IPS-15b (cell line): Measurements from ENCODE around the gene RNU2-1.
"Not testable (repeated sequence)": the region's sequence is repeated elsewhere in the genome, so short reads cannot be mapped to it uniquely, and the experiment has no call there.

Experiments used
- H3K27me3 ChIP-seq: one replicate; pipeline ENCODE4 v1.6.1; 2013; ENCODE audit warnings: low read length; ENCODE audit not compliant: control insufficient read depth, insufficient read depth
- H3K36me3 ChIP-seq: one replicate; pipeline ENCODE4 v1.6.1; 2013; ENCODE audit warnings: low read length; ENCODE audit not compliant: control insufficient read depth, insufficient read depth
- H3K4me1 ChIP-seq: one replicate; pipeline ENCODE4 v1.6.1; 2013; ENCODE audit warnings: mild to moderate bottlenecking, low read length; ENCODE audit not compliant: control insufficient read depth, insufficient read depth
- H3K4me3 ChIP-seq: one replicate; pipeline ENCODE4 v1.5.1; 2013; ENCODE audit warnings: low read depth, low read length
- H3K9ac ChIP-seq: one replicate; pipeline ENCODE4 v1.6.1; 2013; ENCODE audit warnings: low read depth, mild to moderate bottlenecking, low read length
- H3K9me3 ChIP-seq: one replicate; pipeline ENCODE4 v1.6.1; 2013; ENCODE audit warnings: mild to moderate bottlenecking, low read length; ENCODE audit not compliant: control insufficient read depth, insufficient read depth

Gene RNU2-1

DNA sequence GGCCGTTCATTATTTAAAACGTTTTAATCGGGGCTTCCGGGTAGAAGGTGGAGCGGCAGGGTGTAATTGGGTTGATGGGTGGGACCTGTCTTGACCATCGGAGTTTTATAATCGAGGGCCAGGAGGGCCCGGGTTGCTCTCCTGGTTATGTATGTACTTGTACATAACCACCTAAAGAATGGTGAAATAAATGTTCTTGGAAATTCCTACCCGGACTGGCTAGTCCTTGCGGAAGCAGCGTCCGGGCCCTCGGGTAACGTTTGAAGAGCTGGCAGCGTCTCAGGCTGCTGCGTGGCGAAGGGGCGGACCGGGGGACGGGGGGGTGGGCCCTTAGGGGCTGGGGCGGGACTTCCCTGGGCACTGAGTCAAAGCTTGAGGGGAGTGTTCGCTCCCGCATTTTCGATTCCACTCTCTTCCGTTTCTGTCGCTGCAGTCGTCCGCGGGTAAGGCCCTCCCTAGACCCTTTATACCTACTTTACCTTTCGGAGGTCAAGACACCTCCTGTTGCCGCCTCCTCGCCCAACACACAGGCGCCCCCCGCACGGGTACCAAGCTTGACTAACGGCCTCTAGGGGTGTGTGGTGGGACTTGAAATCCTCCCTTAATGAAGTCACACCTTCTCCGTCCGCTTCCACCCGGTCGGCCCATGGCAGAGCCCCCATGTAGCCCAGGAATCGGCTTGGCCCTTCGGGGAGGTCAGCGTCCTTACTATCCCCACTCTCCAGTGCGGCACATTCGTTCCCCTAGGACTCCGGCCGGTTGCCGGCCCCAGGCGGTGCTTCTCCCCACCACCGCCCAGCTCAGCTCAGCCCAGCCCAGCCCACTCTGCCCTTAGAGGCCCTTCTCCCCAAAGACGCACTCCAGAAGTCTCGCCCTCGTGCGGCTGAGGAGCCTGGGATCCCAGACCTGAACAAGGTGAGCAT is 22.0 kb downstream of the RNU2-1 start, which contains the start of gene TMEM106A:
Gene TMEM106A (plus strand): TSS at position 396 of the 923 bp plus-strand sequence. CDS start 1,167 bp downstream, outside the sequence.
- peak within 1 kb of the TSS; percentile 83 for H3K9ac ChIP-seq
- H3K4me1 ChIP-seq: peaks cover 5% of the 10 kb centered on the region
- peak within 1 kb of the TSS; percentile 81 for H3K4me3 ChIP-seq

DNA sequence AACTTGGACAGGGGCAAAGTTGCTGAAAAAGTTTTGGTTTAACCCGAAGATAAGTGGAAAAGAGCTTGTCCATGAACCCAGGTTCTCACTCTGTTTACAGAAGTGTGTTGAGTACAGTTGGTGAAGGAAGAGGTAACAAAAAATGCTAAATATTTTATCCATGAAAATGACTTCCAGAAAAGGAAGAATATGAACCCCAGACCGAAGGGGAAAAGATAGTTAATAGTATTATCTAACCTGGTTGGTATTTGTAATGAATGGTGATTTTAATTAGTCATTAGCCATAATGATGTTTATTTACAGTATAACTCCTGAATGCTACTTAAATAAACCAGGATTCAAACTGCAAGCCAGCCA is 22.7 kb downstream of the RNU2-1 start:
- no peaks in the 10 kb centered on the region for H3K9me3 ChIP-seq
- peak overlapping the region; percentile 60 for H3K4me3 ChIP-seq
- no peaks in the 10 kb centered on the region for H3K36me3 ChIP-seq
- no peaks in the 10 kb centered on the region for H3K27me3 ChIP-seq
- peaks cover 5% of the 10 kb centered on the region for H3K4me1 ChIP-seq
- H3K9ac ChIP-seq: peak overlapping the region; percentile 73

More for the DNA sequence above, 22.0 kb downstream of the RNU2-1 start, which contains the start of gene TMEM106A:
- no peaks in the 10 kb centered on the region for H3K36me3 ChIP-seq
- H3K9me3 ChIP-seq: no peaks in the 10 kb centered on the region
- H3K27me3 ChIP-seq: no peaks in the 10 kb centered on the region

DNA sequence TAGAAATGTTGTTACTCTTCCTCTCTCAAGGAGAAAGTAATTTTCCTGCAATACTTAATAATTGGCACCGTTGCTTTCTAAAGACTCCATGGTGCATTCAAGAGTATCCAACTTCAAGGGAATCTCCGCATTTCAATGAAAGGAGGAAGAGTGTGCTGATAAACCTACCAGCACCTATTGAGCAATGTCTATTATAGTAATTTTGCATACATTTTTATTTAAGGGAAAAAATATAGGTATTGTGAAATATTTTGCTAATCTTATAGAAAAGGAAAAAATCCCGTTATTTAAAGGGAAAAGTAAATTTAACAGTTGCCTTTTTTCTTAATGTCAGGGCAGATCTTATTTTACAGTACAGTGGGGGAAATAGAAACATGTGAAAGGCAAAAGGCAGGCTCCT is 23.2 kb downstream of the RNU2-1 start:
- peaks cover 5% of the 10 kb centered on the region for H3K4me1 ChIP-seq
- no peaks in the 10 kb centered on the region for H3K36me3 ChIP-seq
- H3K9ac ChIP-seq: no peak overlapping the region
- H3K4me3 ChIP-seq: no peak overlapping the region
- no peaks in the 10 kb centered on the region for H3K9me3 ChIP-seq
- H3K27me3 ChIP-seq: no peaks in the 10 kb centered on the region

DNA sequence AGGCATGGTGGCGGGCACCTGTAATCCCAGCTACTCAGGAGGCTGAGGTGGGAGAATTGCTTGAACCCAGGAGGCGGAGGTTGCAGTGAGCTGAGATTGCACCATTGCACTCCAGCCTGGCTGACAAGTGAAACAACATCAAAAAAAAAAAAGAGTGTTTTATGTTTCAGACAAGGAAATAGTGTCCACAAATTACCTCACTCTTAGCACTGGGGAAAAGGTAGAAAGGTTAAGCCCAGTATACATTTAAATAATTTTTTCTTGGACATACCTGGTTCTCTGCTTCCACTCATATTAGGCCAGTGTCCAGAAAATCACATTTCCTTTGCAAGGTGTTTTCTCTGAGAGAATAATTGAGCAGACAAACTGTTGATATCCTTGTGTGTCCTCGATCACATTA is 30.8 kb downstream of the RNU2-1 start:
- not testable (repeated sequence) for H3K4me3 ChIP-seq, H3K4me1 ChIP-seq, H3K9me3 ChIP-seq, H3K9ac ChIP-seq, H3K27me3 ChIP-seq
- H3K36me3 ChIP-seq: peaks cover 12% of the 10 kb centered on the region

DNA sequence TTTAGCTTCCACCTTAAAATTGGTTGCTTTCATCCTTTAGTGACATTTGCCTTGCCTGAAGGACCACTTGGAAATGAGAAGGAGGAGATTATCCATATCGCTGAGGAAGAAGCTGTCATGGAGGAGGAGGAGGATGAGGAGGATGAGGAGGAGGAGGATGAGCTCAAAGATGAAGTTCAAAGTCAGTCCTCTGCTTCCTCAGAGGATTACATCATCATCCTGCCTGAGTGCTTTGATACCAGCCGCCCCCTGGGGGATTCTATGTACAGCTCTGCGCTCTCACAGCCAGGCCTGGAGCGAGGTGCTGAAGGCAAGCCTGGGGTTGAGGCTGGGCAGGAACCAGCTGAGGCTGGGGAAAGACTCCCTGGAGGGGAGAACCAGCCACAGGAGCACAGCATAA is 33.6 kb downstream of the RNU2-1 start:
- H3K4me3 ChIP-seq: no peak overlapping the region

DNA sequence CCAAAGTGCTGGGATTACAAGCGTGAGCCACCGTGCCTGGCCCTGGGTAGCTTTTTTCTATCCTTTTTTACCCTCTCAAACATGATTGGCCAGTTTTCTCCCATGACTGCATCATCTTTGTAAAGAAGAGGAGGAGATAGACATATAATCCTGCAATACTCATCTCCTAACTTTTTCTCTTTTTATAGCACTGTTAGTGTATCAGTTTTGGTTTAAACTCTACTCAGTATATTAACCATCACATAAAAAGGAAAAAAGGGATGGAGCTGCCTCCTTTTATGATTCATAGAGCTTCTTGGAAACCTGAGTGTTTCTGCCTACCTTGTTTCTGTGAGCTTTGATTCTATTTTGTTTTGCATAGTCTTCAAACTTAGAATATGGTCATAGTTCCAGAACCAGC is 34.1 kb downstream of the RNU2-1 start:
- H3K4me3 ChIP-seq: no peak overlapping the region
- no peaks in the 10 kb centered on the region for H3K9me3 ChIP-seq
- no peaks in the 10 kb centered on the region for H3K27me3 ChIP-seq
- H3K36me3 ChIP-seq: peaks cover 16% of the 10 kb centered on the region
- H3K9ac ChIP-seq: no peak overlapping the region
- no peaks in the 10 kb centered on the region for H3K4me1 ChIP-seq

More for the DNA sequence above, 33.6 kb downstream of the RNU2-1 start:
- no peak overlapping the region for H3K9ac ChIP-seq
- peaks cover 12% of the 10 kb centered on the region for H3K36me3 ChIP-seq
- no peaks in the 10 kb centered on the region for H3K9me3 ChIP-seq
- H3K4me1 ChIP-seq: no peaks in the 10 kb centered on the region
- no peaks in the 10 kb centered on the region for H3K27me3 ChIP-seq

DNA sequence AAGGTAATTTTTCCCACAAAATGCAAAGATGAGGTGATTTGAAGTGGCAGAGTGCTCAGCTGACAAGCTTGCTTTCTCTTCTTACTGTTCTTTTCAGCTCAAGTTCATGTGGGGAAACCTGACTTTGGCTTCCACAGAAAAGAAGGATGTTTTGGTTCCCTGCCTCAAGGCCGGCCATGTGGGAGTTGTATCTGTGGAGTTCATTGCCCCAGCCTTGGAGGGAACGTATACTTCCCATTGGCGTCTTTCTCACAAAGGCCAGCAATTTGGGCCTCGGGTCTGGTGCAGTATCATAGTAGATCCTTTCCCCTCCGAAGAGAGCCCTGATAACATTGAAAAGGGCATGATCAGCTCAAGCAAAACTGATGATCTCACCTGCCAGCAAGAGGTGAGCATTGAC is 40.5 kb downstream of the RNU2-1 start:
- H3K4me3 ChIP-seq: no peak overlapping the region
- no peak overlapping the region for H3K9ac ChIP-seq
- H3K36me3 ChIP-seq: peaks cover 34% of the 10 kb centered on the region
- no peaks in the 10 kb centered on the region for H3K9me3 ChIP-seq
- H3K27me3 ChIP-seq: no peaks in the 10 kb centered on the region
- no peaks in the 10 kb centered on the region for H3K4me1 ChIP-seq

DNA sequence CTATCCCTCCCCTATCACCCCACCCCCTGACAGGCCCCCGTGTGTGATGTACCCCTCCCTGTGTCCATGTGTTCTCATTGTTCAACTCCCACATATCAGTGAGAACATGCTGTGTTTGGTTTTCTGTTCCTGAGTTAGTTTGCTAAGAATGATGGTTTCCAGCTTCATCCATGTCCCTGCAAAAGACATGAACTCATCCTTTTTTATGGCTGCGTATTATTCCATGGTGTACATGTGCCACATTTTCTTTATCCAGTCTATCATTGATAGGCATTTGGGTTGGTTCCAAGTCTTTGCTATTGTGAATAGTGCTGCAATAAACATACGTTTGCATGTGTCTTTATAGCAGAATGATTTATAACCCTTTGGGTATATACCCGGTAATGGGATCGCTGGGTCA is 47.1 kb downstream of the RNU2-1 start:
- not testable (repeated sequence) for H3K9me3 ChIP-seq, H3K4me1 ChIP-seq, H3K9ac ChIP-seq, H3K27me3 ChIP-seq, H3K4me3 ChIP-seq
- peaks cover 16% of the 10 kb centered on the region for H3K36me3 ChIP-seq

DNA sequence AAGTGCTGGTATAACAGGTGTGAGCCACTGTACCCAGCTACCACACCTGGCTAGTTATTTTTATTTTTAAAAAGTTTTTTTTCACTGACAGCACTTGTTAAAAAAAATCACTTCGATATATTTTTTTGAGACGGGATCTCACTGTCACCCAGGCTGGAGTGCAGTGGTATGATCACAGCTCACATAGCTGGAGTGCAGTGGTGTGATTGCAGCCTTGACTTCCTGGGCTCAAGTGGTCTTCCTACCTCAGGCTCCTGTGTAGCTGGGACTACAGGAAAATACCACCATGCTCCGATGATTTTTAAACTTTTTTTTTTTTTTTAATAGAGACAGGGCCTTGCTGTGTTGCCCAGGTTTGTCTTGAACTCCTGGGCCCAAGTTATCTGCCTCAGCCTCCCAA is 49.9 kb downstream of the RNU2-1 start:
- no peak overlapping the region for H3K9ac ChIP-seq
- no peaks in the 10 kb centered on the region for H3K27me3 ChIP-seq
- H3K9me3 ChIP-seq: no peaks in the 10 kb centered on the region
- no peak overlapping the region for H3K4me3 ChIP-seq
- no peaks in the 10 kb centered on the region for H3K4me1 ChIP-seq
- peaks cover 2% of the 10 kb centered on the region for H3K36me3 ChIP-seq
